ENCODE measurements around the gene TTLL7. TPM values are rescaled to one million over a fixed set of nuclear protein-coding genes. Genes with fewer than 3 reads are reported as not detected.

Gene TTLL7
- total RNA-seq, 2 donors from 2014 or later = 10.8 to 17.4 TPM

DNA sequence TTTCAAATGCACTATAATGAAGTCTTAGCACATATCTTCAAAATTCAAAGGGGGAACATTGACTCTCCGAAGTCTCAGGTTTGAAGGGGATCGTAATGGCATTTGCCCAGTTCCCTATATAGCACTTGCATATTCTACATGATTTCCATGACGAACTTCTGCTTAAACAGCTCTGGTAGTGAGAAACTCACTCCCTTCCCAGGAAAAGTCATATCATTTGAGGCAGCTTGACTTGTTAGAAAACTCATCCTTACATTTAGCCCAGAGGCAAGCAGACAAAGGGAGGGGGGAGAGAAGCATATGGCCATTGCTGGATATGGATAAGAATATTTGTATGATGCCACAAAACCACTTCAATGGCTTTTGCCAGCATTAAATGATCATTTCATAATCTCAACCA is 27.0 kb upstream of the TTLL7 start:
- DNase-seq (ENCODE audit: low spot score) = no peak
- Histone ChIP-seq H3K27me3 (no peaks in the 10 kb centered on the region), H3K4me3 (no peak overlapping the region), H3K36me3 (no peaks in the 10 kb centered on the region), H3K27ac (no peak overlapping the region), H3K9me3 (no peaks in the 10 kb centered on the region), H3K4me1 (no peaks in the 10 kb centered on the region)
- TF ChIP-seq, protein P1, sequence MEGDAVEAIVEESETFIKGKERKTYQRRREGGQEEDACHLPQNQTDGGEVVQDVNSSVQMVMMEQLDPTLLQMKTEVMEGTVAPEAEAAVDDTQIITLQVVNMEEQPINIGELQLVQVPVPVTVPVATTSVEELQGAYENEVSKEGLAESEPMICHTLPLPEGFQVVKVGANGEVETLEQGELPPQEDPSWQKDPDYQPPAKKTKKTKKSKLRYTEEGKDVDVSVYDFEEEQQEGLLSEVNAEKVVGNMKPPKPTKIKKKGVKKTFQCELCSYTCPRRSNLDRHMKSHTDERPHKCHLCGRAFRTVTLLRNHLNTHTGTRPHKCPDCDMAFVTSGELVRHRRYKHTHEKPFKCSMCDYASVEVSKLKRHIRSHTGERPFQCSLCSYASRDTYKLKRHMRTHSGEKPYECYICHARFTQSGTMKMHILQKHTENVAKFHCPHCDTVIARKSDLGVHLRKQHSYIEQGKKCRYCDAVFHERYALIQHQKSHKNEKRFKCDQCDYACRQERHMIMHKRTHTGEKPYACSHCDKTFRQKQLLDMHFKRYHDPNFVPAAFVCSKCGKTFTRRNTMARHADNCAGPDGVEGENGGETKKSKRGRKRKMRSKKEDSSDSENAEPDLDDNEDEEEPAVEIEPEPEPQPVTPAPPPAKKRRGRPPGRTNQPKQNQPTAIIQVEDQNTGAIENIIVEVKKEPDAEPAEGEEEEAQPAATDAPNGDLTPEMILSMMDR (IDR thresholded peaks at IDR 0.05) = no peak

DNA sequence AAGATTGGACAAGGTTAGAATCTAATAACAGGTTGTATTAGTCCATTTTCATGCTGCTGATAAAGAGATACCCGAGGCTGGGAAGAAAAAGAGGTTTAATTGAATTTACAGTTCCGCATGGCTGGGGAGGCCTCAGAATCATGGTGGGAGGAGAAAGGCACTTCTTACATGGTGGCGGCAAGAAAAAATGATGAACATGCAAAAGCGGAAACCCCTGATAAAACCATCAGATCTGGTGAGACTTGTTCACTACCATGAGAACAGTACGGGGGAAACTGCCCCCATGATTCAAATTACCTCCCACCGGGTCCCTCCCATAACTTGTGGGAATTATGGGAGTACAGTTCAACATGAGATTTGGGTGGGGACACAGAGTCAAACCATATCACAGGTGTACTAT is 22.9 kb upstream of the TTLL7 start:
- no peak overlapping the region for H3K27ac ChIP-seq
- DNase-seq (ENCODE audit: low spot score) = no peak
- TF ChIP-seq, protein P1 (IDR thresholded peaks at IDR 0.05) = no peak
- no peaks in the 10 kb centered on the region for H3K9me3 ChIP-seq
- peaks cover 0 to 6% of the 10 kb centered on the region in 2 donors for H3K4me1 ChIP-seq
- no peaks in the 10 kb centered on the region for H3K27me3 ChIP-seq
- no peaks in the 10 kb centered on the region for H3K36me3 ChIP-seq
- H3K4me3 ChIP-seq = no peak overlapping the region

DNA sequence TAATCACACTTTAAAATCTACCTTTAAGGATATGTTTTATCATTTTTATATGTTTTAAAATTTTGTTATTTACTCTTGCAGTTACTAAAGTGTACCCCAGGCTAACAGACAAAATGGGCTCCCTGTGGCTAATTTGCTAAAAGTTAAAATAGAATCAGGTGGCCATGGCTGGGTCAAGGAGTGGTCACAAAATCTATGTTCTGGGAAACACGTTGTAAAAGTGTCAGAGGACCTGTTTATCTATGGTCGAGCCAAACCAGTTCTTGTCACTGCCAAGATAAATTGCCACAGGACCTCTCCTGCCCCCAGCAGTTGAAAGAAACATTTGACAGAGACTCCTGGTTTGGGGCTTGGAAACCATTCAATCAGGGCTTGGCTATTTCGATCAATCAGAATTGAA is 21.2 kb upstream of the TTLL7 start:
- Histone ChIP-seq H3K9me3 (no peaks in the 10 kb centered on the region), H3K4me1 (peaks cover 0 to 6% of the 10 kb centered on the region in 2 donors), H3K27ac (no peak overlapping the region), H3K4me3 (no peak overlapping the region), H3K36me3 (no peaks in the 10 kb centered on the region), H3K27me3 (no peaks in the 10 kb centered on the region)
- DNase-seq (ENCODE audit: low spot score) = no peak
- TF ChIP-seq, protein P1 (IDR thresholded peaks at IDR 0.05) = no peak

DNA sequence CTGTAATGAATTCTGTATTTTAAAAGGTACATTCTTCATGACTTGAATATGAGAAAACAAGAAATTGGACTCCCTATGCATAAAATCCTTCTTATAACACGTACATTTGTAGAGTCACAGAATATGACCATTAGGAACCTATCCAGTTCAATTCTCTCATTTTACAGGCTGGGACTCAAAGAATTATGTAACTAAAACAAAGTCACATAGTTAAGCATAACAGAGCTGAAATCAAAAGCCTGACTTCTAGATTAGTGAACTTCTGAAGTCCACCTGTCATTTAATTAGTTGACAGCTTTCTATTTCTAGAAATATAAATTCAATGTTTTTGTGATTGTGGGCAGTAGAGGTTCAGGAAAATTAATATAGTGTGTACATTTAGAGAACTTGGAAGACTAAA is 20.3 kb upstream of the TTLL7 start:
- TF ChIP-seq, protein P1 (IDR thresholded peaks at IDR 0.05) = no peak
- no peak for DNase-seq (ENCODE audit: low spot score)
- Histone ChIP-seq H3K36me3 (no peaks in the 10 kb centered on the region), H3K27me3 (no peaks in the 10 kb centered on the region), H3K9me3 (no peaks in the 10 kb centered on the region), H3K4me1 (peaks cover 0 to 6% of the 10 kb centered on the region in 2 donors), H3K4me3 (no peak overlapping the region), H3K27ac (no peak overlapping the region)

DNA sequence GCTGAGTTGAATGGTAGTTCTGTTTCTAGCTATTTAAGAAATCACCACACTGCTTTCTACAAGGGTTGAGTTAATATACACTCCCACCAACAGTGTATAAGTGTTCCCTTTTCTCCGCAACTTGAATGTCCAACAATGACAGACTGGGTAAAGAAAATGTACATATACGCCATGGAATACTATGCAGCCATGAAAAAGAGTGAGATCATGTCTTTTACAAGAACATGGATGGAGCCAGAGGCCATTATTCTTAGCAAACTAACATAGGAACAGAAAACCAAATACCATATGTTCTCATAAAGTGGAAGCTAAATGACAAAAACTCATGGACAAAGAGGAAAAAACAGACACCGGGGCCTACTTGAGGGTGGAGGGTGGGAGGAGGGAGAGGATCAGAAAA is 14.8 kb upstream of the TTLL7 start:
- Histone ChIP-seq H3K9me3 (no peaks in the 10 kb centered on the region), H3K27ac (no peak overlapping the region), H3K4me3 (no peak overlapping the region), H3K27me3 (no peaks in the 10 kb centered on the region), H3K36me3 (no peaks in the 10 kb centered on the region), H3K4me1 (no peaks in the 10 kb centered on the region)
- no peak for DNase-seq (ENCODE audit: low spot score)
- TF ChIP-seq, protein P1 (IDR thresholded peaks at IDR 0.05) = no peak

DNA sequence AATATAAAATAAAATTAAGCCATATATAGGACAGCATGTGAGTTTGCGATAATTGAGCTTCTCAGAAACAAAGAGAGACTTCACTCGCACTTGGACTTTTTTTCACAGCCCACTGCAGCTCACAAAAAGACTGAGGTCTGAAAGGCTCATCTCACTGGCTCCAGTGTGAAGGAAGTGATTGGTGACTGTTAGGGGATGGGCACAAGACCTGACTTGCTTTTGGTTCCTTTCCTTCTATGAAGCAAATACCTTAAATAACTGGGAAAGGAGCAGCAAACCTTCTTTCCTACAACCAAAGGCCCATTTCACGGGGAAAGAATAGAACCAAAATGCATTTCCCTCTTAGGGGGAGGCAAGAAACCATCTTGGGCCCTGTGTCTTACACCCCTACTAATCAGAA is 13.1 kb upstream of the TTLL7 start:
- H3K27ac ChIP-seq = no peak overlapping the region
- TF ChIP-seq, protein P1 (IDR thresholded peaks at IDR 0.05) = no peak
- DNase-seq (ENCODE audit: low spot score) = no peak
- no peaks in the 10 kb centered on the region for H3K36me3 ChIP-seq
- H3K9me3 ChIP-seq = no peaks in the 10 kb centered on the region
- no peaks in the 10 kb centered on the region for H3K4me1 ChIP-seq
- H3K4me3 ChIP-seq = no peak overlapping the region
- no peaks in the 10 kb centered on the region for H3K27me3 ChIP-seq
